GM12875 (cell line): Measurements from ENCODE around the gene CELF4.

ENCODE experiments used
- H3K4me3 ChIP-seq: one replicate; pipeline ENCODE4 v1.5.1; 2011; ENCODE audit warnings: low read depth, low read length, control low read depth
- CTCF ChIP-seq: IDR thresholded peaks from 2 replicates; pipeline ENCODE4 v1.5.1; 2011; ENCODE audit warnings: low read depth, mild to moderate bottlenecking, control low read depth, inconsistent platforms, low read length, moderate library complexity, borderline replicate concordance; ENCODE audit not compliant: insufficient read depth

CELF4 gene

GRCh38 chr18:37521510-37522465 is 43.8 kb downstream of the CELF4 start:
- no peak for TF ChIP-seq CTCF
- no peak overlapping the region for H3K4me3 ChIP-seq

GRCh38 chr18:37520508-37520907 is 45.1 kb downstream of the CELF4 start:
- no peak for TF ChIP-seq CTCF
- no peak overlapping the region for H3K4me3 ChIP-seq

- TF ChIP-seq CTCF, result no peak
- no peak overlapping the region for H3K4me3 ChIP-seq
Observed at GRCh38 chr18:37519510-37520135, 46.0 kb downstream of the CELF4 start.

- no peak for TF ChIP-seq CTCF
- no peak overlapping the region for H3K4me3 ChIP-seq
Observed at GRCh38 chr18:37516361-37516853, 49.2 kb downstream of the CELF4 start.

- no peak overlapping the region for H3K4me3 ChIP-seq
- no peak for TF ChIP-seq CTCF
Observed at GRCh38 chr18:37514953-37515352, 50.6 kb downstream of the CELF4 start.

- TF ChIP-seq CTCF, result no peak
- H3K4me3 ChIP-seq, result no peak overlapping the region
Observed at GRCh38 chr18:37512400-37512799, 53.2 kb downstream of the CELF4 start.
